T-helper 2 cell (primary cell): ENCODE measurements around the gene FBN3.
"Not testable (repeated sequence)": the region's sequence is repeated elsewhere in the genome, so short reads cannot be mapped to it uniquely, and the experiment has no call there.

ENCODE experiments used
- DNase-seq, 5 experiments: peaks; one replicate each; pipeline versions ENCODE4 v3.0.0 to v3.0.0-alpha.2; 2012 to 2022
- total RNA-seq, 2 donors: gene quantifications; one replicate each; lab custom pipeline; 2026; lab: John Stamatoyannopoulos, UW

The FBN3 gene
- 0.13 to 0.31 reads per million in 2 donors for total RNA-seq

GRCh38 chr19:8149261-8150094, at the start of gene FBN3:
TSS of gene FBN3 (minus strand) at chr19:8149592. CDS start at chr19:8147480, 2,112 bp downstream.
- no peak for DNase-seq

- no peak for DNase-seq
Observed at GRCh38 chr19:8196271-8196927, 47.0 kb upstream of the FBN3 start.

- peak in 3 of 5 experiments; percentile 5 to 91 (median 57) for DNase-seq
Observed at GRCh38 chr19:8194528-8195267, 45.3 kb upstream of the FBN3 start.

- no peak for DNase-seq
Observed at GRCh38 chr19:8192221-8192820, 42.9 kb upstream of the FBN3 start.

- no peak for DNase-seq
Observed at GRCh38 chr19:8185343-8186068, 36.1 kb upstream of the FBN3 start.

GRCh38 chr19:8184274-8184673, 34.9 kb upstream of the FBN3 start:
- DNase-seq = no peak

- no peak for DNase-seq
Observed at GRCh38 chr19:8180018-8180417, 30.6 kb upstream of the FBN3 start.

- no peak for DNase-seq
Observed at GRCh38 chr19:8174706-8175105, 25.3 kb upstream of the FBN3 start.

- no peak for DNase-seq
Observed at GRCh38 chr19:8168537-8168936, 19.1 kb upstream of the FBN3 start.

GRCh38 chr19:8167985-8168384, 18.6 kb upstream of the FBN3 start:
- no peak for DNase-seq

- no peak for DNase-seq
Observed at GRCh38 chr19:8163759-8164158, 14.4 kb upstream of the FBN3 start.

GRCh38 chr19:8161135-8161646, 11.8 kb upstream of the FBN3 start:
- DNase-seq = peak in 1 of 5 experiments; percentile 68

- DNase-seq = not testable (repeated sequence)
Observed at GRCh38 chr19:8159322-8159721, 9.9 kb upstream of the FBN3 start.

GRCh38 chr19:8158411-8159074, 9.2 kb upstream of the FBN3 start:
- peak in 3 of 5 experiments; percentile 13 to 75 (median 47) for DNase-seq

GRCh38 chr19:8155318-8155717, 5.9 kb upstream of the FBN3 start:
- no peak for DNase-seq

GRCh38 chr19:8154014-8154413, 4.6 kb upstream of the FBN3 start:
- DNase-seq = peak in 1 of 5 experiments; percentile 26

- no peak for DNase-seq
Observed at GRCh38 chr19:8151767-8152035, 2.3 kb upstream of the FBN3 start.

GRCh38 chr19:8150998-8151766, 1.8 kb upstream of the FBN3 start:
- no peak for DNase-seq

GRCh38 chr19:8150178-8150865, 930 bp upstream of the FBN3 start:
- DNase-seq = no peak
